Activated T-helper 17 cell treated with anti-CD3 and anti-CD28 coated beads, Interleukin-2, amount 50 U/mL, for 72 hours (primary cell): ENCODE data around the gene TCF12. TPM values are rescaled to one million over a fixed set of nuclear protein-coding genes. Genes with fewer than 3 reads are reported as not detected.

ENCODE experiments used
- ATAC-seq: fragments of 150-1000 bp; cut with Tn5 transposase; replicated peaks from 2 replicates; pipeline ENCODE4 v1.10.0; 2021; ENCODE audit warnings: mild to moderate bottlenecking, moderate library complexity
- H3K27ac Mint-ChIP-seq: one replicate; pipeline ENCODE4 v1.8.0; 2022; ENCODE audit warnings: mixed read lengths
- H3K27me3 Mint-ChIP-seq: one replicate; pipeline ENCODE4 v1.8.0; 2022; ENCODE audit warnings: mixed read lengths
- H3K36me3 Mint-ChIP-seq: one replicate; pipeline ENCODE4 v1.8.0; 2022; ENCODE audit warnings: low read depth, mild to moderate bottlenecking, mixed read lengths
- H3K4me1 Mint-ChIP-seq: one replicate; pipeline ENCODE4 v1.8.0; 2022; ENCODE audit warnings: mixed read lengths
- H3K4me3 Mint-ChIP-seq: one replicate; pipeline ENCODE4 v1.8.0; 2022; ENCODE audit warnings: mild to moderate bottlenecking, mixed read lengths
- H3K9me3 Mint-ChIP-seq: one replicate; pipeline ENCODE4 v1.8.0; 2022; ENCODE audit warnings: mixed read lengths
- total RNA-seq, 2 donors: library from RNA; stranded (reverse); gene quantifications; one replicate each; pipeline ENCODE4 v1.2.3, GENCODE V29; 2022

The TCF12 gene
- total RNA-seq, 2 donors from 2014 or later, result 48.3 to 74.2 TPM

GRCh38 chr15:57124036-57124435 lies 205.6 kb downstream of the TCF12 start:
- Mint-ChIP-seq H3K9me3 (no peaks in the 10 kb centered on the region), H3K4me3 (no peak overlapping the region), H3K36me3 (peaks cover 38% of the 10 kb centered on the region), H3K27me3 (no peaks in the 10 kb centered on the region), H3K4me1 (peaks cover 9% of the 10 kb centered on the region), H3K27ac (no peak overlapping the region)
- no peak for ATAC-seq

- H3K36me3 Mint-ChIP-seq, result peaks cover 26% of the 10 kb centered on the region
- H3K9me3 Mint-ChIP-seq, result no peaks in the 10 kb centered on the region
- no peak overlapping the region for H3K4me3 Mint-ChIP-seq
- H3K27ac Mint-ChIP-seq, result no peak overlapping the region
- no peaks in the 10 kb centered on the region for H3K27me3 Mint-ChIP-seq
- no peak for ATAC-seq
- H3K4me1 Mint-ChIP-seq, result peaks cover 13% of the 10 kb centered on the region
Measured at GRCh38 chr15:57129064-57129463, 210.6 kb downstream of the TCF12 start.

DNA sequence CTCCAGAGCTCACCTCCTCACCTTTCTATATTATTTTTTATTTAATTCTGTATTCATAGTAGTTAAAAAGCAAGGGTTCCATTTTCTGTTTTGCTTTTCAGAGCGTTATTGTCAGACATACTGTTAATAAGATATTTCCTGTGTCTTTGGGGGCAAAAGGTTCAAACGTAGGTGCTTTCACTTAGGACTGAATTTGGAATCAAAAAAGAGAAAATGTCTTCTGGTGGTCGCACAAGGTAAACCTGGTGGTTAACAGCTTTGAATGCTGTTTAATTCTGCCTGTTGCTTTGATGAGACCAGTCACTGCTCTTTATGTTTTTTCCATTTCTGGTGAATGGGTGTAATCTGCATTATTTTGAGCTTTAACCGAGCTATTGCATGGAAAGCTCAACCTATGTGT lies 212.5 kb downstream of the TCF12 start:
- no peak overlapping the region for H3K4me3 Mint-ChIP-seq
- H3K27me3 Mint-ChIP-seq, result no peaks in the 10 kb centered on the region
- no peaks in the 10 kb centered on the region for H3K9me3 Mint-ChIP-seq
- peaks cover 13% of the 10 kb centered on the region for H3K4me1 Mint-ChIP-seq
- peaks cover 16% of the 10 kb centered on the region for H3K36me3 Mint-ChIP-seq
- no peak overlapping the region for H3K27ac Mint-ChIP-seq
- no peak for ATAC-seq

GRCh38 chr15:57133127-57133968 lies 214.9 kb downstream of the TCF12 start:
- Mint-ChIP-seq H3K27me3 (no peaks in the 10 kb centered on the region), H3K4me1 (peaks cover 13% of the 10 kb centered on the region), H3K36me3 (peaks cover 5% of the 10 kb centered on the region), H3K27ac (no peak overlapping the region), H3K4me3 (no peak overlapping the region), H3K9me3 (no peaks in the 10 kb centered on the region)
- ATAC-seq, result peak; percentile 66

DNA sequence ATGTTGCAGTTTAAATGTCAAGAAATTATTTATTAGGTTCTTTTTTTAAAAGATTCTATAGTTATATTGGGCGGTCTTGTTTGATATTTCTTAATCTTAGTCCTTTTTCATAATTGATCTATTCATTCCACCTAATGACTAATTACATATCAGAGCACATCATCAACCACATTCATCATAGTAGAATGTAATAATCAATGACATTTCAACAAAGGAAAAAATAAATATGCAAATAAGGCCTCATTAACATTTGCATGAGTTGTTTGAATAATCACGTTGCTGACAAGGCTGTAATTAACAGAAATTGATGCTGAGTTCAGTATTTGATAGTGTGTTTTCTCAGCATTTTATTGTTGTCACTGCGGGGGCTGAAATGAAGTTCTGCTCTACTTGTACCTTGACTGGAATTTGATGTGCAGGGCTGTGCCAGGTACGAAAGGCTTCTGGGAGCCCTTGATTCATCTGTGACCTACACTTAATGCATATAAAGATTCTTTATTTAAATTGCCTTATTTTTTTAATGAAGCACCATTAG lies 215.7 kb downstream of the TCF12 start:
- Mint-ChIP-seq H3K36me3 (peaks cover 5% of the 10 kb centered on the region), H3K9me3 (no peaks in the 10 kb centered on the region), H3K4me1 (peaks cover 13% of the 10 kb centered on the region), H3K27ac (no peak overlapping the region), H3K4me3 (no peak overlapping the region), H3K27me3 (no peaks in the 10 kb centered on the region)
- ATAC-seq, result no peak

DNA sequence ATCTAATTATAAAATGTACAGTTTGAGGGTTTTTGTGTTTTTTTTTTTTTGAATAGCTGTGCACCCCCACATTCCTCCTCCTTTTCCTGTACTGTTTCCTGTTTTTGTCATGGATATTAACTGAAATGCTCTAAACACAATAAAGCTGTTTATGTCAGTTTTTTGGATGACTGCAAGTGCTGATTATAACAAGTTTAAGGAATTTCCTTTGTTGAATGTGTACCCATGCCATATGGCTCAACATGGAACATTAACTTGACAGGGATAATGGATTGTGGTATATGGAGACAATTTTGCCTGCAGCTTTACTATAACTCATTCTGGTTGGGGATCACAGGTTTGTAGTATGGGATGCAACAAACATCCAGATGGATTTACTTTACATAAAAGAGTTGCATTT lies 216.4 kb downstream of the TCF12 start:
- H3K36me3 Mint-ChIP-seq, result peaks cover 5% of the 10 kb centered on the region

DNA sequence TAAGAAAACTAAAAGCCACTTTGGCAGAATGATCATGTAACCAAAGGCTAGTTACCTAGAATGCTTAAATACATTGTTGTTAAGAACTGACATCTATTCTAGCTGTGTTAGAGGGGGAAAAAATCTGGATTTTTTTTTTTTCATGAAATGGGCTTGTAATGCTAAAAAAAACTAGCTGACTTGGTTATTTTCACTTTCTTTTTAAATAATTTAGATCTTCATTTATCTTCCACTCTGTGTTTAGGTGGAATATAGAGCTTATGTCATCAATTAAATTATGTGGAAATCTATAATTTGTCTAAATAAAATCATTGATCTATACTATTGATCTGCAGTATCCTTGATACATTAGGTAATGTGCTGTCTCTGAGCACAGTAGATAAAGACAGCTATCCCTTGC lies 217.4 kb downstream of the TCF12 start:
- H3K27ac Mint-ChIP-seq, result peak overlapping the region; percentile 65
- H3K27me3 Mint-ChIP-seq, result no peaks in the 10 kb centered on the region
- H3K9me3 Mint-ChIP-seq, result no peaks in the 10 kb centered on the region
- peaks cover 5% of the 10 kb centered on the region for H3K36me3 Mint-ChIP-seq
- no peak overlapping the region for H3K4me3 Mint-ChIP-seq
- peaks cover 13% of the 10 kb centered on the region for H3K4me1 Mint-ChIP-seq
- ATAC-seq, result no peak

More for the DNA sequence above, 216.4 kb downstream of the TCF12 start:
- Mint-ChIP-seq H3K9me3 (no peaks in the 10 kb centered on the region), H3K4me3 (no peak overlapping the region), H3K27me3 (no peaks in the 10 kb centered on the region), H3K27ac (no peak overlapping the region), H3K4me1 (peaks cover 13% of the 10 kb centered on the region)
- ATAC-seq, result no peak

GRCh38 chr15:57138349-57138788 lies 219.9 kb downstream of the TCF12 start:
- Mint-ChIP-seq H3K27ac (no peak overlapping the region), H3K9me3 (no peaks in the 10 kb centered on the region), H3K36me3 (no peaks in the 10 kb centered on the region), H3K4me1 (peaks cover 4% of the 10 kb centered on the region), H3K4me3 (no peak overlapping the region), H3K27me3 (no peaks in the 10 kb centered on the region)
- no peak for ATAC-seq

- peaks cover 5% of the 10 kb centered on the region for H3K4me1 Mint-ChIP-seq
- H3K4me3 Mint-ChIP-seq, result no peak overlapping the region
- no peaks in the 10 kb centered on the region for H3K27me3 Mint-ChIP-seq
Measured at GRCh38 chr15:57143511-57144078, 225.2 kb downstream of the TCF12 start.

DNA sequence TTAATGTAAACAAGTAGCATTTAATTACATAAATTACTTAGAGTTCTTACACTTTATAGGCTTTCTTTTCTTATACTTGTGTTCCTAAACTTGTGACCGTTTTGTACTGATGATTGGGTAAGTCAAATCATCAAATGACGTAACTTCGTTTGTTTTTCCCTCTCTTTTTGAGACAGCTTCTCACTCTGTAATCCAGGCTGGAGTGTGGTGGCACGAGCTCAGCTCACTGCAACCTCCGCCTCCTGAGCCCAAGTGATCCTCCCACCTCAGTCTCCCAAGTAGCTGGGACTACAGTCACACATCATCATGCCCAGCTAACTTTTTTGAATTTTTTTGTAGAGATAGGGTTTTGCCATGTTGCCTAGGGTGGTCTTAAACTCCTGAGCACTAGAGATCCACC lies 226.0 kb downstream of the TCF12 start:
- H3K9me3 Mint-ChIP-seq, result no peaks in the 10 kb centered on the region
- H3K4me3 Mint-ChIP-seq, result no peak overlapping the region
- peaks cover 5% of the 10 kb centered on the region for H3K4me1 Mint-ChIP-seq
- H3K36me3 Mint-ChIP-seq, result peaks cover 5% of the 10 kb centered on the region
- H3K27ac Mint-ChIP-seq, result no peak overlapping the region
- ATAC-seq, result no peak
- H3K27me3 Mint-ChIP-seq, result no peaks in the 10 kb centered on the region

More at GRCh38 chr15:57143511-57144078, 225.2 kb downstream of the TCF12 start:
- Mint-ChIP-seq H3K36me3 (no peaks in the 10 kb centered on the region), H3K27ac (no peak overlapping the region), H3K9me3 (no peaks in the 10 kb centered on the region)
- no peak for ATAC-seq

GRCh38 chr15:57146506-57147201 lies 228.2 kb downstream of the TCF12 start:
- H3K9me3 Mint-ChIP-seq, result peaks cover 6% of the 10 kb centered on the region
- H3K27ac Mint-ChIP-seq, result no peak overlapping the region
- H3K27me3 Mint-ChIP-seq, result no peaks in the 10 kb centered on the region
- peaks cover 25% of the 10 kb centered on the region for H3K36me3 Mint-ChIP-seq
- H3K4me1 Mint-ChIP-seq, result peaks cover 5% of the 10 kb centered on the region
- ATAC-seq, result no peak
- H3K4me3 Mint-ChIP-seq, result no peak overlapping the region

- H3K4me1 Mint-ChIP-seq, result peaks cover 11% of the 10 kb centered on the region
- no peak overlapping the region for H3K27ac Mint-ChIP-seq
- ATAC-seq, result no peak
- H3K36me3 Mint-ChIP-seq, result peaks cover 34% of the 10 kb centered on the region
- H3K9me3 Mint-ChIP-seq, result peaks cover 13% of the 10 kb centered on the region
- H3K4me3 Mint-ChIP-seq, result no peak overlapping the region
- H3K27me3 Mint-ChIP-seq, result no peaks in the 10 kb centered on the region
Measured at GRCh38 chr15:57147621-57148020, 229.2 kb downstream of the TCF12 start.

GRCh38 chr15:57148262-57148661 lies 229.8 kb downstream of the TCF12 start:
- Mint-ChIP-seq H3K9me3 (peaks cover 15% of the 10 kb centered on the region), H3K4me1 (peaks cover 18% of the 10 kb centered on the region), H3K27ac (no peak overlapping the region), H3K36me3 (peaks cover 40% of the 10 kb centered on the region), H3K27me3 (no peaks in the 10 kb centered on the region), H3K4me3 (no peak overlapping the region)
- ATAC-seq, result no peak

GRCh38 chr15:57149196-57149595 lies 230.8 kb downstream of the TCF12 start:
- Mint-ChIP-seq H3K9me3 (peaks cover 15% of the 10 kb centered on the region), H3K4me1 (peaks cover 23% of the 10 kb centered on the region), H3K27ac (no peak overlapping the region), H3K27me3 (no peaks in the 10 kb centered on the region), H3K4me3 (no peak overlapping the region), H3K36me3 (peaks cover 45% of the 10 kb centered on the region)
- no peak for ATAC-seq
